GM12878 (cell line): Measurements from ENCODE around the gene AGPAT4. TPM values are rescaled to one million over a fixed set of nuclear protein-coding genes. Genes with fewer than 3 reads are reported as not detected.

ENCODE experiments used
- ATAC-seq: fragments of 200-7000 bp; cut with Tn5 transposase; 3 replicates; pipeline ENCODE4 v1.9.1; 2020; ENCODE audit warnings: mild to moderate bottlenecking, moderate library complexity
- BruUV-seq: library from RNA; stranded (reverse); fragments of 400-500 nt; replicated peaks from 2 replicates; lab custom pipeline; 2021; lab: Mats Ljungman, UMichigan
- CTCF ChIA-PET: fragments of 300-600 bp; sonication (Branson Sonifier 250); formaldehyde crosslinking; extraction: SDS; loops from one replicate; lab custom pipeline; 2021; ENCODE audit warnings: inconsistent platforms; lab: Yijun Ruan, JAX
- POLR2A ChIA-PET: fragments of 350-600 bp; formaldehyde crosslinking; extraction: SDS; loops from one replicate; lab custom pipeline; 2021; ENCODE audit warnings: inconsistent platforms; lab: Charles Lee
- RAD21 ChIA-PET: fragments of 300-600 bp; sonication (Branson Sonifier 250); formaldehyde crosslinking; loops from one replicate; lab custom pipeline; 2023; ENCODE audit warnings: antibody characterized with exemption; ENCODE audit not compliant: unreplicated experiment; lab: Charles Lee
- SMC1A ChIA-PET: fragments of 300-600 bp; sonication (Branson Sonifier 250); formaldehyde crosslinking; loops from one replicate; lab custom pipeline; 2023; ENCODE audit not compliant: unreplicated experiment, uncharacterized antibody; lab: Charles Lee
- DNase-seq: peaks from one replicate; pipeline ENCODE4 v3.0.0-alpha.2; 2011; ENCODE audit warnings: low read depth, low spot score
- FAIRE-seq: peaks from 3 replicates; lab custom pipeline; 2011; peaks lifted over from hg19 to GRCh38; lab: Jason Lieb, UNC
- H2AFZ ChIP-seq: 2 replicates; pipeline ENCODE4 v1.6.0; 2011; ENCODE audit warnings: low read depth, low read length, control low read depth; ENCODE audit not compliant: control insufficient read depth
- H3K27ac ChIP-seq: 2 replicates; pipeline ENCODE4 v1.5.1; 2011; ENCODE audit warnings: control low read depth; ENCODE audit not compliant: control insufficient read depth, insufficient read depth
- H3K27me3 ChIP-seq, 2 experiments: replicated peaks in 1 of 2; 2 replicates each; pipeline versions ENCODE4 v1.6.0 to v1.6.1; 2011; ENCODE audit warnings: low read length in 1 of 2; ENCODE audit not compliant: control insufficient read depth in 2 of 2, insufficient read depth in 2 of 2
- H3K36me3 ChIP-seq, 2 experiments: 2 replicates each; pipeline ENCODE4 v1.5.1; 2011; ENCODE audit warnings: low read length in 1 of 2; ENCODE audit not compliant: control insufficient read depth in 2 of 2, insufficient read depth in 2 of 2
- H3K4me1 ChIP-seq: 2 replicates; pipeline ENCODE4 v1.6.1; 2011; ENCODE audit warnings: mild to moderate bottlenecking, low read length, moderate library complexity, mixed read lengths; ENCODE audit not compliant: control insufficient read depth, insufficient read depth
- H3K4me2 ChIP-seq: 2 replicates; pipeline ENCODE4 v1.6.0; 2011; ENCODE audit warnings: control low read depth; ENCODE audit not compliant: control insufficient read depth, insufficient read depth
- H3K4me3 ChIP-seq: fragments of 200-600 bp; sonication (generic); 2 replicates; pipeline ENCODE4 v1.5.1; 2016
- H3K79me2 ChIP-seq: 2 replicates; pipeline ENCODE4 v1.6.0; 2011; ENCODE audit warnings: low read length; ENCODE audit not compliant: control insufficient read depth, insufficient read depth
- H3K9ac ChIP-seq: 2 replicates; pipeline ENCODE4 v1.8.0; 2011; ENCODE audit warnings: low read length, control low read depth, mixed read lengths; ENCODE audit not compliant: control insufficient read depth, insufficient read depth
- H3K9me3 ChIP-seq: replicated peaks from 3 replicates; pipeline ENCODE4 v1.5.1; 2011; ENCODE audit warnings: mild to moderate bottlenecking, low read length; ENCODE audit not compliant: control insufficient read depth, insufficient read depth
- H4K20me1 ChIP-seq: 2 replicates; pipeline ENCODE4 v1.6.0; 2011; ENCODE audit not compliant: control insufficient read depth, insufficient read depth
- CBX5 ChIP-seq: sonication (generic); IDR thresholded peaks from 2 replicates; pipeline ENCODE4 v1.6.1; 2016; ENCODE audit warnings: low read depth, moderate library complexity, mild to moderate bottlenecking, inconsistent platforms
- HCFC1 ChIP-seq: fragments of 150-350 bp; IDR thresholded peaks from 2 replicates; pipeline ENCODE4 v1.6.1; 2014; ENCODE audit warnings: low read length
- HDAC6 ChIP-seq: fragments of 200-600 bp; sonication (generic); IDR thresholded peaks from one replicate; pipeline ENCODE4 v1.8.0; 2017; ENCODE audit warnings: antibody characterized with exemption; ENCODE audit not compliant: unreplicated experiment
- NFYA ChIP-seq: IDR thresholded peaks from 2 replicates; pipeline ENCODE4 v1.6.1; 2011; ENCODE audit warnings: low read depth, mild to moderate bottlenecking, low read length, improper control_type of control experiment, borderline replicate concordance
- NR2C1 ChIP-seq: fragments of 450-650 bp; IDR thresholded peaks from 2 replicates; pipeline ENCODE4 v1.6.1; 2017; ENCODE audit warnings: antibody characterized with exemption, mild to moderate bottlenecking, moderate library complexity
- PBX3 ChIP-seq: IDR thresholded peaks from 2 replicates; pipeline ENCODE4 v1.6.1; 2011; ENCODE audit warnings: mild to moderate bottlenecking, low read depth, low read length, moderate library complexity; ENCODE audit not compliant: insufficient replicate concordance
- POU2F2 ChIP-seq: IDR thresholded peaks from 3 replicates; pipeline ENCODE4 v1.6.1; 2011; ENCODE audit warnings: low read depth, mild to moderate bottlenecking, low read length, borderline replicate concordance
- TCF3 ChIP-seq: IDR thresholded peaks from 2 replicates; pipeline ENCODE4 v1.6.1; 2012; ENCODE audit warnings: low read depth, mild to moderate bottlenecking, low read length, borderline replicate concordance; ENCODE audit not compliant: insufficient read depth
- WGBS: methylation state at CpG from one replicate; pipeline ENCODE4 v1.1.6; 2016; ENCODE audit warnings: low lambda C conversion rate; ENCODE audit not compliant: insufficient replicate concordance, insufficient coverage; ENCODE audit errors: missing lambda C conversion rate; 5-methylcytosine and 5-hydroxymethylcytosine counted together
- in situ Hi-C: fragments of 300-500 bp; cut with MboI; formaldehyde crosslinking; loops from 9 replicates; pipeline ENCODE4 v1.14.3; 2018; ENCODE audit warnings: mixed read lengths
- intact Hi-C: fragments of 100-400 bp; cut with micrococcal nuclease; formaldehyde crosslinking; loops from one replicate; pipeline ENCODE4 v1.14.2; 2022; ENCODE audit not compliant: unreplicated experiment
- polyA plus RNA-seq, 11 experiments: library from polyadenylated mRNA; depleted of rRNA in 4 of 11; unstranded in 6 of 11; stranded (reverse) in 5 of 11; fragments of >200 nt; fragmentation: Nextera tagmentation in 4 of 11; fragmentation: Illumina TruSeq in 1 of 11; extraction: Ambion mirVana in 4 of 11; extraction: Trizol in 1 of 11; gene quantifications; 1 replicate in 1 of 11; 2 replicates in 10 of 11; pipeline versions ENCODE4 v1.2.1 to v1.2.3, GENCODE V29; 2011 to 2016; ENCODE audit warnings: inconsistent platforms in 2 of 11, missing spikeins in 2 of 11, low read depth in 1 of 11
- total RNA-seq, 4 experiments: library from RNA; depleted of rRNA in 3 of 4; stranded (reverse); fragments of >200 nt in 3 of 4; fragmentation: Illumina TruSeq in 1 of 4; extraction: Trizol in 1 of 4; gene quantifications; 2 replicates each; pipeline versions ENCODE4 v1.2.1 to v1.2.3, GENCODE V29; 2013 to 2021
- TF ChIP-seq, protein P1 (sequence below): fragments of 450-650 bp; IDR thresholded peaks from 2 replicates; pipeline ENCODE4 v1.6.1; 2014; ENCODE audit warnings: mild to moderate bottlenecking
- TF ChIP-seq, protein P2 (sequence below): IDR thresholded peaks from 2 replicates; pipeline ENCODE4 v1.6.1; 2012; ENCODE audit warnings: low read depth, low read length, improper control_type of control experiment

AGPAT4 gene
- total and polyA plus RNA-seq, 10 of the 15 experiments (the other 5 are each of a cell fraction or from before 2014, with no cell fraction given), result 0.34 to 2.2 (median 1.3) TPM

GRCh38 chr6:161259302-161259701 lies 14.6 kb downstream of the AGPAT4 start:
- no peak for ATAC-seq
- POLR2A ChIA-PET, result no interaction called here
- WGBS, result 84% methylated on average over 8 of the region's 8 CpGs

GRCh38 chr6:161257793-161258457 lies 15.9 kb downstream of the AGPAT4 start:
- H3K9me3 ChIP-seq, result no peaks in the 10 kb centered on the region
- H3K27ac ChIP-seq, result no peak overlapping the region
- no peaks in the 10 kb centered on the region for H3K4me1 ChIP-seq
- POLR2A ChIA-PET, result no interaction called here
- FAIRE-seq (no peak), ATAC-seq (no peak), DNase-seq (no peak)
- no peaks in the 10 kb centered on the region for H3K27me3 ChIP-seq
- SMC1A ChIA-PET, result no interaction called here
- no peak overlapping the region for H3K4me3 ChIP-seq
- no peak overlapping the region for H2AFZ ChIP-seq
- RAD21 ChIA-PET, result interaction anchor here (0.6 kb wide), 1 partner anchor 10 kb away, joined by 3 read pairs; no protein-coding TSS in a partner anchor
- in situ Hi-C loops (no loop called here), intact Hi-C loops (no loop called here)
- H3K9ac ChIP-seq, result no peak overlapping the region
- no peaks in the 10 kb centered on the region for H4K20me1 ChIP-seq
- H3K4me2 ChIP-seq, result no peak overlapping the region
- CTCF ChIA-PET, result interaction anchor here (1.0 kb wide), 1 partner anchor 327 kb away, joined by 3 read pairs; no protein-coding TSS in a partner anchor
- H3K79me2 ChIP-seq, result no peaks in the 10 kb centered on the region
- WGBS, result 53% methylated on average over 8 of the region's 8 CpGs
- BruUV-seq, result no TSS peak
- no peaks in the 10 kb centered on the region for H3K36me3 ChIP-seq
- TF ChIP-seq, protein P1, sequence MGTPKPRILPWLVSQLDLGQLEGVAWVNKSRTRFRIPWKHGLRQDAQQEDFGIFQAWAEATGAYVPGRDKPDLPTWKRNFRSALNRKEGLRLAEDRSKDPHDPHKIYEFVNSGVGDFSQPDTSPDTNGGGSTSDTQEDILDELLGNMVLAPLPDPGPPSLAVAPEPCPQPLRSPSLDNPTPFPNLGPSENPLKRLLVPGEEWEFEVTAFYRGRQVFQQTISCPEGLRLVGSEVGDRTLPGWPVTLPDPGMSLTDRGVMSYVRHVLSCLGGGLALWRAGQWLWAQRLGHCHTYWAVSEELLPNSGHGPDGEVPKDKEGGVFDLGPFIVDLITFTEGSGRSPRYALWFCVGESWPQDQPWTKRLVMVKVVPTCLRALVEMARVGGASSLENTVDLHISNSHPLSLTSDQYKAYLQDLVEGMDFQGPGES, result no peak
- no peak for TF ChIP-seq HCFC1
- TF ChIP-seq CBX5, result no peak
- TF ChIP-seq PBX3, result no peak
- TF ChIP-seq NFYA, result no peak
- no peak for TF ChIP-seq HDAC6
- no peak for TF ChIP-seq NR2C1
- TF ChIP-seq, protein P2, sequence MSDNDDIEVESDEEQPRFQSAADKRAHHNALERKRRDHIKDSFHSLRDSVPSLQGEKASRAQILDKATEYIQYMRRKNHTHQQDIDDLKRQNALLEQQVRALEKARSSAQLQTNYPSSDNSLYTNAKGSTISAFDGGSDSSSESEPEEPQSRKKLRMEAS, result no peak
- TF ChIP-seq TCF3, result no peak

More at GRCh38 chr6:161259302-161259701, 14.6 kb downstream of the AGPAT4 start:
- CTCF ChIA-PET, result no interaction called here
- H3K4me3 ChIP-seq, result no peak overlapping the region
- no peaks in the 10 kb centered on the region for H3K27me3 ChIP-seq
- no peak overlapping the region for H2AFZ ChIP-seq
- no peak for TF ChIP-seq POU2F2
- no TSS peak for BruUV-seq
- H3K9ac ChIP-seq, result no peak overlapping the region
- H3K79me2 ChIP-seq, result no peaks in the 10 kb centered on the region
- no peak overlapping the region for H3K27ac ChIP-seq
- in situ Hi-C loops, result no loop called here
- no peaks in the 10 kb centered on the region for H3K9me3 ChIP-seq
- DNase-seq, result no peak
- H4K20me1 ChIP-seq, result no peaks in the 10 kb centered on the region
- no peaks in the 10 kb centered on the region for H3K36me3 ChIP-seq
- intact Hi-C loops, result no loop called here
- no peaks in the 10 kb centered on the region for H3K4me1 ChIP-seq
- no peak overlapping the region for H3K4me2 ChIP-seq
- SMC1A ChIA-PET, result no interaction called here
- RAD21 ChIA-PET, result no interaction called here
- FAIRE-seq, result no peak
